ENCODE measurements around the gene NOTCH1.

Gene NOTCH1

DNA sequence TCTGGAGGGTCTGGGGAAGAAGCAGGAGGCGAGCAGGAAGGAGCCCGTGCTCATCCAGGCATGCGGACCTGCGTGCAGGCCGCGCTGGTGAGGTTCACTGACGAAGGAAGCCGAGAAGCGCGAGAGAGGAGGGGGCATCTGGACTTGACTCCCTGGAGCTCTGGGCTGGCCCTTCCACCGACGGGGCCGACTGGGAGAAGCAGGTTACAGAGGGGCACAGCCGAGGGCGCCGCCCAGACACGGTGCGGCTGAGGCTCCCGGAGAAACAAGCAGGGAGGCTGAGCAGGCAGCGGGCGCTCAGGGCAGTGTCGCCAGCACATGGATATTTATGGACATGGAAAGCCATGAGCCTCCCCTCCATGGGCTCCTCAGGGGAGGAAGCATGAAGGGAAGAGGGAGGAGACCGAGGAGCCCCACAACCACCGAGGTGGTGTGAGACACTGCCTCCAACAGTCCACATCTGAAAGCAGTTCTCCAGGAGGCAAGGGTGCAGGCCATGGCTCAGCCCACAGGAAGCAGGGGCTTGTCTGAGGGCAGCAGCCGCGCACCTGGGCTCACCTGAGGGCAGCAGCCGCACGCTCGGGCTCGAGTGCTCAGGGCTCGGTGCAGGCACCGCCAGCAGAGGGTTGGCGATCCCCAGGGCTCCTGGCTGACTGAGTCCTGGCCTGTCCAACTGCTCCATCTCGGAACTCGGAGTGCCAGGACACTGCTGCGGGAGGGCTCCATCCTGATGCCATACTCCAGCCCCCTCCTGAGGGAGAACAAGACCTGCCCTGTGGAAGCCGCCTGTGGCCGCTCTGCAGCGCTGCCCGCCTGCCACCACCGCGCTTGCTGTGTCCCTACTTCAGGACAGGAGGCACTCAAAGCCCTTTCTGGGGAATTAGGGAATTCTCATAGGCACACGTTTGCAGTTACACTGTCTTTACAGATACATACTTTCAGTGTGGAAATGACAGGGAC is 90.5 kb downstream of the NOTCH1 start:
- no peak for DNase-seq

DNA sequence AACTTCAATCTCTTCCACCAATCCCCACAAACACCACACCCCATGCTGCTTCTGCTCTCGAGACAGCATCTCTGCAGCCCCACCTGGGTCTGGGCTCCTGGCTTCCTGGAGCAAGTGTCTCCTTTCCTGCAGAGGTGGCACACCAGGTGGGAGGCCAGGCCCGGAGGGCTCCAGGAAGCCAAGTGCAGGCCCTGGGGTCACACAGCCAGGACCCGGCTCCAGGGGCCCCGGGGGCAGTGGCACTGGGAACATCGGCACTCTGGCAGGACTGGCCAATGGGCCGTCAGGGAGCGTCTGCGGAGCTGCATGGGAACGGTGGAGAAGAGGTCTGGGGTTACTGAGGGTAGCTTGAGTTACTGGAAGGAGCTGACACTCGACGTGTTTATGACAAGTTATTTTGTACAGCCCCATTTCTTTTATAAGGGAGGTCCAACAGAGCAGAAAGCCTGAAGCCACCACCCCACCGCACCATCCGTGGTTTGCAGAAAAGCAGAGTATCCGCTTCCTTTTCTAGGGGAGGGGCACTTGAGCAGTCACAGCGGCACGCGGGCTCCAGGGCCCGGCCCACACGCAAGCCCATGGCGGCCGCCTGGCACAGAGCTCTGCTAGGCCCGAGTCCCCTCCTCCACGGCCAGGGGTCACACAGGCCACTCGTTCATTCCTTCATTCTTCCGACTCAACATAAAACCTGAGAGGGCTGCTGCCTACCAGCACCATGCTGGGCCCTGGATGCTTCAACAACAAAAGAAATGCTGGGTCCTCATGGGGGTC is 91.6 kb downstream of the NOTCH1 start:
- no peak for DNase-seq

DNA sequence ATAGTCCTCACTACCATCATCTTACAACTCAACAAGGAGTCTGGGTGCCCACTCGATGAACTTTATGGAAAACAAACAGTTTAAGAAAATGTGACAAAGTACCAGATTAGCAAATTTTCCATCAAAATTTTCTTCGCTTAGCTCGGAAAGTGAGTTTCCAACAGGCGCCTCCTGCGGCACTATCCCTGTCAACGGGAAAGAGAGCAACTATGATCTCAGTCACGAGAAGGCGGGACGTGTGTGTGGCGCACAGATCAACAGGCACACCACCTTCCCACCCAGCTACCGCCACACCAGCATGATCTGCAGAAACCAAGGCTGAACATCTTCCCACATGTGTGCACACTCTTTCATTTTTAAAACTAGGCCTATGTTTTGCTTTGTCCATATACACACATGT is 92.5 kb downstream of the NOTCH1 start:
- no peak for DNase-seq

DNA sequence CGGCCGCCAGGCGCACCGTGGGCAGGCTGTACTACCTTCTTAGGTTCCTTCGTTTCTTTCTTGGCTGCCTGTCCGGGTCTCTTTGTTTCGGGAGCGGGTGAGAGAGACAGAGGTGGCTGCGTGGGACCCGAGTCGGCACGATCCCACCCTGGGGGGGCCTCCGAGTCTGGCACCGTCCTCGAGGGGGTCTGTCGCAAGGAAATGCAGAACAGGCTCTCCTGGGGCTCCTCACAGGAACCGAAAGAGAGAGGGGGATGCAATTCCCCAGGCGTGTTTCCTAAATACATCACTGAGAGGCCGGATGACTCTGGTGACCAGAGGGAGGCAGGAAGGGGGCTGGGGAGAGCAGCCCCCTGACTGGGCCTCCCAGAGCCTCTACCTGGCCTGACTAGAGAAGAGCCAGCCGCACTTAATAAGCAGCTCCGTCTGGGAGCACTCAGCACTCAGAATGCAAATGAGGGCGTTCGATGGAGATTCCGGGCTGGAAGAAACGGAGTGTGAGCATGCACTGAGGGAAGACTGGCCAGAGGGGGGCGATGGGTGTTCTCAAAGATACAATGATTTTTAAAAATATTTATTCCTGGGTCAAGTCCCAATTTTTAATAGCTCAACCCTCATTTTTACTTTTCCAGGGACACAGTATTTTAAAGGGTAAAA is 94.5 kb downstream of the NOTCH1 start:
- DNase-seq, result no peak

DNA sequence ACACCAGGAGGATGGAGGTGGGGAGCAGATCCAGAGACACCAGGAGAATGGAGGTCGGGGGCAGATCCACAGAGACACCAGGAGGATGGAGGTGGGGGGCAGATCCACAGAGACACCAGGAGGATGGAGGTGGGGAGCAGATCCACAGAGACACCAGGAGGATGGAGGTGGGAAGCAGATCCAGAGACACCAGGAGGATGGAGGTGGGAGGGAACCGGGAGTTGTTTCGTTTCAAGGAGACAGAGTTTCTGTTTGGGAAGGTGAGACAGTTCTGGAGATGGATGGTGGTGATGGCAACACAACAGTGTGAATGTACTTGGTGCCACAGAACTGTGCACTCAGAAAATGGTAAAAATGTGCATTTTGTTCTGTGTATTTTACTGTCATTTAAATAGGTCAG is 97.2 kb downstream of the NOTCH1 start:
- no peak for DNase-seq

DNA sequence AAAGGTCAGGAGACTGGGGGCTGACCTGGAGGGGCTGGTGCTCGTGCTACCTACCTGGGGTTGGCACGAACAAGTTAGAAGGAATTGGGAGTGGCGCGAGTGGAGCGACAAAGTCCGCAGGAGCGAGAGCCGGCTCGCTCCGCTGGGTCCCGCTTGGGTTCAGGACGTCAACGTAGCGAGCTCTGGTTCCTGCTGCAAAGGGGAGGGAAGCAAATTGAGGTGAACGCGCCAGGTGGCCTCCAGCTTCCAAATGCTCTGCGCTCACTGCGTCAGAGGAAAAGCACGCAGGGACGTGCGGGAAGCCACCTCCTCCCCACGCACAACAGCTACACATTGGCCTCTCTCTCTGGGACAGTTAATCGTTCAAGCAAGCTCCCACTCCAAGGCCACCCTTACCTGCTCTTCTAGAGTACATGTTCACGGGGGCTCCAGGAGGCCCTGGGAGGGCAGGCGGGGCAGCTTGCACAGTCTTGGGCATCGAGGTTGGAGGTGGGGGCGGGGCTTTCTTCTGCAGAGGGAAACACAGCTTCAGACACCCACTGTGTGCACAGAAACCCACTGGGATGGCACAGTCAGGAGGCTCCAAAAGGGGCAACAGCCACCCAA is 98.6 kb downstream of the NOTCH1 start:
- DNase-seq, result no peak

DNA sequence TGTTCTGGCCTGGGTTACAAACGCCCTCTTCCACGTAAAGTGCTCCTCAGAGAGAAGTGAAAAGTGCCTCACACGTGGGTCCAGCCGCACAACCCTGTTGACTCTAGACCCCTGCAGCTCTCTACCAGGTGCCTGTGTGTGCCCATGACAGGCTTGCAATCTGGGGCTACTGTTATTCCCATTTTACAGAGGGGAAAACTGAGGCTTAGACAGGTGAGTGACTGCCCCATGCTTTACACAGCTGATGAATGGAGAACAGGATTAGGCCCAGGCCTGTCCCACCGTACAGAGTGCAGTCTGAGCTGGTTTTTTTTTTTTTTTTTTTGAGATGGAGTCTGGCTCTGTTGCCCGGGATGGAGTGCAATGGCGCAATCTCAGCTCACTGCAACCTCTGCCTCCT is 100.0 kb downstream of the NOTCH1 start:
- no peak for DNase-seq

Measured in stimulated activated CD4-positive, alpha-beta T cell treated with anti-CD3 and anti-CD28 coated beads, Interleukin-4, amount 100 ng/mL, for 4 hours (primary cell).